Stomach smooth muscle (tissue), 2 donors: ENCODE results near the gene AGMO.

Experiments used
- H3K27ac ChIP-seq: one replicate; pipeline ENCODE4 v1.7.0; 2013; ENCODE audit warnings: mild to moderate bottlenecking, low read length, inconsistent platforms
- H3K27me3 ChIP-seq, 2 donors: one replicate each; pipeline ENCODE4 v1.7.0; 2013; ENCODE audit warnings: low read length in 2 of 2; ENCODE audit not compliant: insufficient read depth in 2 of 2, control insufficient read depth in 1 of 2
- H3K36me3 ChIP-seq, 2 donors: one replicate each; pipeline ENCODE4 v1.7.0; 2013; ENCODE audit warnings: low read length in 2 of 2; ENCODE audit not compliant: control insufficient read depth in 2 of 2, insufficient read depth in 2 of 2
- H3K4me1 ChIP-seq: one replicate; pipeline ENCODE4 v1.7.0; 2013; ENCODE audit warnings: low read length; ENCODE audit not compliant: control insufficient read depth, insufficient read depth
- H3K4me3 ChIP-seq, 2 donors: one replicate each; pipeline ENCODE4 v1.7.0; 2013; ENCODE audit warnings: low read length in 2 of 2
- H3K9ac ChIP-seq, 2 donors: one replicate each; pipeline ENCODE4 v1.7.0; 2013; ENCODE audit warnings: low read length in 2 of 2, mild to moderate bottlenecking in 1 of 2
- H3K9me3 ChIP-seq, 2 donors: one replicate each; pipeline ENCODE4 v1.7.0; 2013; ENCODE audit warnings: low read length in 2 of 2; ENCODE audit not compliant: control insufficient read depth in 2 of 2
- donor health status: healthy.
- donor health status: Pancreatic carcinoma.

The AGMO gene

DNA sequence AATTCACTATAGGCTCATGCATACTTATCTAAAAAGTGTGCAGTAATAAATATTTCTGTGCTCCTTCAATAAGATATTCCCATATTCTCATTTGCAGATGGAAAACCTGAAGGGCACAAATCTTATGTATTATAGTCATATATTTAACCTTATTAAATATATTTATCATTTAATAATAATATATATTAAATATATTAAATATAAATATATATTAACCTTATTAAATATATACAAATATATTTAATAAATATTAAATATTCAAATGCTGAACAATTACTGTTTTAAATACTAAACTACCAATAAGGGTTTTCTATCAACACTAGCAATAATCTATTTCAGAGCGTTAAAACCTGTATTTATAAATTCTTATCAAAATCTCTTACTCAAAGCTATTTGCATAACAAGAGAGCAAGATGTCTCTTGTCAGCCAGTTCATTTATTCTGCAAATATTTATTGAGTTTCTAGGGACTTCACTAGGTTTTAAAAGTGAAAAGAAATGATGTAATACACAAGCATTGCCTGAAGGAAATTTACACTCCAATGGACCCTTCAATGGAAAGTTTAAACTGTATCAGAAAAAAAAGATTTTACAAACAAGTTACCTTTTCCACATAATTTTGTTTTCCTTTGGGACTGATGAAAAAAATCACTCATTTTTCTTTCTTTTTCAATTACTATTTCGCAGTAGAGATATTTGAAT, 159.2 kb downstream of the AGMO start:
- no peak overlapping the region for H3K27ac ChIP-seq
- no peaks in the 10 kb centered on the region for H3K4me1 ChIP-seq
- H3K4me3 ChIP-seq: no peak overlapping the region
- H3K9ac ChIP-seq: no peak overlapping the region
- H3K36me3 ChIP-seq: no peaks in the 10 kb centered on the region
- H3K9me3 ChIP-seq: no peaks in the 10 kb centered on the region
- no peaks in the 10 kb centered on the region for H3K27me3 ChIP-seq

DNA sequence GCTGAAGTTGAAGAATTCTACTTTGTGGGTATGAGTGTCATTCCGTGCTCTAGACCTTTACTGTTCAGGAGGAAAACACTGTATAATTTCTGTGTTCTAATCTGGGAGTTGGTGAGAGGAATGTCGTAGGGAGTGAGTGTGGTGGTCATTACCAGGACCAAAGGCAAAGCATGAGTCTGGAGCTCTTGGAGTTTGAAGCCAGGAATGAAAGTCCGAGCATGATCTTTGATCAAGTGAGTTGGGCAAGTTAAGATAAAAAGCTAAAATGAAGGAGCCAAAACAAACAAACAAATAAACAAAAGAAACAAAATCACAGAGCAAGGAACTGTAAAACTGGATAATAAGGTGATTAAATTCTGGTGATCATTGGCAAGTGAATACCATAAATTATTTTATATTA, 161.4 kb downstream of the AGMO start:
- Histone ChIP-seq H3K4me1 (no peaks in the 10 kb centered on the region), H3K9ac (no peak overlapping the region), H3K4me3 (no peak overlapping the region), H3K27me3 (no peaks in the 10 kb centered on the region), H3K9me3 (no peaks in the 10 kb centered on the region), H3K36me3 (no peaks in the 10 kb centered on the region), H3K27ac (no peak overlapping the region)

DNA sequence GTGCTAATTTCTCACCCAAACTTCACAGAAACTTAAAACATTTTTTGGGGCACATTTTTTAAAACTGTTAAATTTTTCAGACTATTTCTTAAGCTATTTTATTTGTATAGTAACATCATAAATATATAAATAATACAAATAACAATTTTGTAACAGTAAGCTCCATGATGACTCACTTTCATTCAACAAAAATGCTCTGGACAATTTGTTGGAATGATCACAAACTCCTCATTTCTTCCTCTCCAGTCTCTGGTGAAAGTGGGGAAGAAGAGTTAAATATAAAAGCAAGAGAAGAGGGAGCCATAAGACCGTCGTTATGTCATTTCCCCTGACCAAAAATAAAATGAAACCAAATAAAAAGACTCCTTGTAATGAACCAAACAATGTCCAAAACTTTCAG, 162.4 kb downstream of the AGMO start:
- Histone ChIP-seq H3K4me3 (no peak overlapping the region), H3K9ac (no peak overlapping the region), H3K27ac (no peak overlapping the region), H3K9me3 (no peaks in the 10 kb centered on the region), H3K27me3 (no peaks in the 10 kb centered on the region), H3K4me1 (no peaks in the 10 kb centered on the region), H3K36me3 (no peaks in the 10 kb centered on the region)

DNA sequence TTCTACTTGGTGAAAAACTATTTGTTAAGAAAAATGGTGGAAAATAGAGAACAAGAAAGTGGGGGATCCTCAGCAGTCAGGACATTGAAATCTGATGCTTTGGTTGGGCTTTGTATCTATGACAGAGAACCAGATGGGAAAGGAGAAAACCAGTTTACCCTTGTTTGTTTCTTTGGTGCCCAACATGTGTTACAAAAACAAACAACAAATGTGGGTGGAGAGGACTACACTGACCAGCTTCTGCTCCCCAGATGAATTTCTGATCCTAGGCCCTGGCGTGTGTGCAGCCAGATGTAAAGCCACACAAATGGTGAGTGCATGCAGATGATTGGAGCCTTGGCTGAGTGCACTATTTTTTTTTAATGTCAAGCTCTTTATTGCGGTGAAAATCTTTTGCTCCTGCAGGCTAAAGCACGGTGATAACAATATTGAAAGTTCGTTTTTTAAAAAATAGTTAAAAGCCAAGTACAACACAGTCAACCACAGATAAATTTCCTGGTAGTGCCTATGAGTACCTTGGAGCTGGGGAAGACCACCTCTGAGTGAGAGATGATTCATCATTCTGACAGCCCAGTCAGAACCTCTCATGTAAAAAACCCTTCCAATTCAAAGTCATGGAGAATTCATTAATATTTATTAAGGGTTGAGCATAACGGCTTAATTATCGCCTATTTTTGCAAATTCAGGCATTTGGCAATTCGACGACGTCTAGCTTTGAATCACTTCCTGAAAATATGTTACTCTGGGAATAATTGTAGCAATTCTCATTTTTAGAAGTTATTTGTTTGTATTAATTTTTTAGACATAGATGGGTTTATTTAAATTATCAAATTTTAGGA, 163.7 kb downstream of the AGMO start:
- H3K9me3 ChIP-seq: no peaks in the 10 kb centered on the region
- no peaks in the 10 kb centered on the region for H3K36me3 ChIP-seq
- H3K27me3 ChIP-seq: no peaks in the 10 kb centered on the region
- no peak overlapping the region for H3K9ac ChIP-seq
- H3K4me3 ChIP-seq: no peak overlapping the region
- H3K27ac ChIP-seq: no peak overlapping the region
- no peaks in the 10 kb centered on the region for H3K4me1 ChIP-seq

DNA sequence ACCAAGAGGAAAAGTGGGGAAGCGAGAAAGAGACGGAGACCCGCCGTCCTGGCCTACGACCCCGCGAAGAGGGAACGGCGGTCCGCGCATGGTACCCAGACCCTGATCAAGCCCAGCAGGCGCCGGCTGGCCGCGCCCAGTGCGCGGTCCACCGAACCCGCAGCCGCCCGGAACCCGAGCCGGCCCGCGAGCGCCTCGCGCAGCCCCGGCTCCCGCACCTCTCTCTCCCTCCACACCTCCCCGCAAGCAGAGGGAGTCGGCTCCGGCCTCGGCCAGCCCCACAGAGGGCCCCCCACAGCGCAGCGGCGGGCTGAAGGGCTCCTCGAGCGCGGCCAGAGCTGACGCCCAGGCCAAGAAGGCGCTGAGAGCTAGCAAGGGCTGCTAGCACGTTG, 164.7 kb downstream of the AGMO start:
- H3K27ac ChIP-seq: no peak overlapping the region
- no peak overlapping the region for H3K9ac ChIP-seq
- H3K9me3 ChIP-seq: no peaks in the 10 kb centered on the region
- H3K36me3 ChIP-seq: no peaks in the 10 kb centered on the region
- no peaks in the 10 kb centered on the region for H3K27me3 ChIP-seq
- H3K4me3 ChIP-seq: no peak overlapping the region
- no peaks in the 10 kb centered on the region for H3K4me1 ChIP-seq

DNA sequence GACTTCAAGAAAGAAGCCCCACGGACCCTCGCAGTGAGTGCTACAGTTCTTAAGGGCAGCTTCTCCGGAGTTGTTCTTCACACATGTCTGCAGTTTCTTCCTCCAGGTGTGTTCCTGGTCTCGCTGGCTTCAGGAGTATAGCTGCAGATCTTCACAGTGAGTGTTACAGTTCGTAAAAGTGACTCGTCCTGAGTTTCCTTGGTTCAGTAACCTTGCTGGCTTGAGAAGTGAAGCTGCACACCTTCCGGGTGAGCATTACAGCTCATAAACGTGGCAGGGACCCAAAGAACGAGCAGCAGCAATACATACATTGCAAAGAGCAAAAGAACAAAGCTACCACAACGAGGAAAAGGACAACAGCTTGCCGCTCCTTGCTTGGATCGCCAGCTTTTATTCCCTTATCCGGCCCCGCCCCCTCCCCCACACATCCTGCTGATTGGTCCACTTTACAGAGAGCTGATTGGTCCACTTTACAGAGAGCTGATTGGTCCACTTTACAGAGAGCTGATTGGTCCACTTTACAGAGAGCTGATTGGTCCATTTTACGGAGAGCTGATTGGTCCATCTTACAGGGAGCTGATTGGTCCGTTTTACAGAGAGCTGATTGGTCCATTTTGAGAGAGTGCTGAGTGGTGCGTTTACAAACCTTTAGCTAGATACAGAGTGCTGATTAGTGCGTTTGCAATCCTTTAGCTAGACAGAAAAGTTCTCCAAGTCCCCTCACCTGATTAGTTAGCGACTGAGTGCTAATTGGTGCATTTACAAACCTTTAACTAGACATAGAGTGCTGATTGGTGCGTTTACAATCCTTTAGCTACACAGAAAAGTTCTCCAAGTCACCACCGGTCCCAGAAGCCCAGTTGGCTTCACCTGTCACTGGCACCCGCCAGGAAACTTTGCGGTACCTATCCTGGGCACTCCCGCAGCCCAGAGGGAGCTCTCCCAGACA, 165.3 kb downstream of the AGMO start:
- H3K9ac ChIP-seq: no peak overlapping the region
- H3K9me3 ChIP-seq: no peaks in the 10 kb centered on the region
- no peak overlapping the region for H3K4me3 ChIP-seq
- no peaks in the 10 kb centered on the region for H3K27me3 ChIP-seq
- H3K4me1 ChIP-seq: no peaks in the 10 kb centered on the region
- no peak overlapping the region for H3K27ac ChIP-seq
- no peaks in the 10 kb centered on the region for H3K36me3 ChIP-seq

DNA sequence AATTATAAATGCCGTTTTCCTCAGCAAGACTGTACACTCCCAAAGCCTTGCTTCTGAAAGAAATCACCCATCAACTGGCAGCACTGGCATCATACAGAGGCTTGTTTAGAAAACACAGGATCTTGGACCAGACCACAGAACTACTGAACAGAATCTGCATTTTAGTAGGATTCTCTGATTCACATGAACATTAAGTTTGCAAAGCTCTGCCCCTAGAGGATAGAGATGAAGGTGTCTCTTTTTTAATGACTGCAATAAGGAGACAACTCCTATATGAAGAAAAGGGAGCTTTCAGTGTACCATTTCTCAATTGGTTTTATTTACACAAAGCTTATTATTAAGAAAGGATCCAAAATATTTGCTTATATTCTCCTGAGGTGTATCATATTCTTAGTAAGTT, 172.7 kb downstream of the AGMO start:
- H3K27ac ChIP-seq: no peak overlapping the region
- no peaks in the 10 kb centered on the region for H3K4me1 ChIP-seq
- no peaks in the 10 kb centered on the region for H3K27me3 ChIP-seq
- no peak overlapping the region for H3K9ac ChIP-seq
- H3K36me3 ChIP-seq: no peaks in the 10 kb centered on the region
- H3K4me3 ChIP-seq: no peak overlapping the region
- no peaks in the 10 kb centered on the region for H3K9me3 ChIP-seq

DNA sequence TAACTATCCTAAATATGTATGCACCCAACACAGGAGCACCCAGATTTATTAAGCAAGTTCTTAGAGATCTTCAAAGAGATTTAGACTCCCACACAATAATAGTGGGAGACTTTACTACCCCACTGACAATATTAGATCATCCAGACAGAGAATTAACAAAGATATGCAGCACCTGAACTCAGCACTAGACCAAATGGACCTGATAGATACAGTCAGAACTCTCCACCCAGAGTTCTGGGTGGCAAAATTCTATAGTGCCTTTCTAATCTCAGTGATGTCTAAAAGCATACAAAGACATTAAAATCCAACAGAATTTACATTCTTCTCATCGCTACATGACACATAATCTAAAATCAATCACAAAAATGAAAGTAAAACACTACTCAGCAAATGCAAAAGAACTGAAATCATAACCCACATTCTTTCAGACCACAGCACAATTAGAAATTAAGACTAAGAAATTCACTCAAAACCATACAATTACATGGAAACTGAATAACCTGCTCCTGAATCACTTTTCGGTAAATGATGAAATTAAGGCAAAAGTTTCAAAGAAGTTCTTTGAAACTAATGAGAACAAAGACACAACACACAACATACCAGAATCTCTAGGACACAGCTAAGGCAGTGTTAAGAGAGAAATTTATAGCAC, 183.2 kb downstream of the AGMO start:
- no peaks in the 10 kb centered on the region for H3K9me3 ChIP-seq
- no peaks in the 10 kb centered on the region for H3K36me3 ChIP-seq
- H3K9ac ChIP-seq: no peak overlapping the region

DNA sequence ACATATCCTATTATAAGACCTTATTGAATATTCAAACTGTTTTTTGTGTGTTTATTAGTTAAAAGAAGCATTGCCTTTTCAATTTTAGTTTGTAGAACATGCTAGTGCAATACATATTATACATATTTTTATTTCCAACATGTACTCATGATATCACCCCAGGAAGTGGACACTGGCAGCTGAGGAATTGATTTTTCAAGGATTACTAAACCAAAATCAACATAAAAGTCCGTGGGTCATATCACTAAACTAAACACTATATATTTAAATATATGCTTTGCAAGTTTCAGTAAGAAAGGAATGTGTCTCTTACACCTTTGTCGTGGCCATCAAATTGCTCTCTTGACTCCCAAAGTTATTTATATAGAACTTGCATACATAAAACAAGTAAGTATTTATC, 185.2 kb downstream of the AGMO start:
- no peaks in the 10 kb centered on the region for H3K27me3 ChIP-seq
- no peak overlapping the region for H3K27ac ChIP-seq
- H3K4me3 ChIP-seq: no peak overlapping the region
- no peaks in the 10 kb centered on the region for H3K9me3 ChIP-seq
- H3K4me1 ChIP-seq: no peaks in the 10 kb centered on the region
- H3K36me3 ChIP-seq: no peaks in the 10 kb centered on the region
- H3K9ac ChIP-seq: no peak overlapping the region

More for the DNA sequence above, 183.2 kb downstream of the AGMO start:
- Histone ChIP-seq H3K27ac (no peak overlapping the region), H3K27me3 (no peaks in the 10 kb centered on the region), H3K4me3 (no peak overlapping the region), H3K4me1 (no peaks in the 10 kb centered on the region)

DNA sequence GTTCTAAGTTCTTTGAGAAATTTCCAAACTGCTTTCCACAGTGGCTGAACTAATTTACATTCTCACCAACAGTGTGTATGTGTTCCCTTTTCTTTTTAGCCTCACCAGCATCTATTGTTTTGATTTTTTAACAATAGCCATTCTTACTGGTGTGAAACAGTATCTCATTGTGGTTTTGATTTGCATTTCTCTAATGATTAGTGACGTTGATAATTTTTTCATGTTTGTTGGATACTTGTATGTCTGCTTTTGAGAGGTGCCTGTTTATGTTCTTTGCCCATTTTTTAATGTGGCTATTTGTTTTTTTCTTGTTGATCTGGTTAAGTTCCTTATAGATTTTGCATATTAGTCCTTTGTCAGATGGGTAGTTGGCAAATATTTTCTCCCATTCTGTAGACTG, 191.4 kb downstream of the AGMO start:
- H3K36me3 ChIP-seq: no peaks in the 10 kb centered on the region
- H3K27me3 ChIP-seq: no peaks in the 10 kb centered on the region
- H3K27ac ChIP-seq: no peak overlapping the region
- H3K9me3 ChIP-seq: peaks cover 0 to 3% of the 10 kb centered on the region in 2 donors
- no peak overlapping the region for H3K4me3 ChIP-seq
- H3K4me1 ChIP-seq: no peaks in the 10 kb centered on the region
- no peak overlapping the region for H3K9ac ChIP-seq
